Gastrocnemius medialis (tissue), 4 donors: ENCODE data around the gene SH3PXD2B. TPM values are rescaled to one million over a fixed set of nuclear protein-coding genes. Genes with fewer than 3 reads are reported as not detected.

Experiments used
- ATAC-seq, 2 donors: fragments of 150-250 bp; one replicate each; pipeline ENCODE4 v1.9.1; 2016
- DNase-seq, 2 donors: peaks; one replicate each; pipeline ENCODE4 v3.0.0-alpha.2; 2019
- H3K27ac ChIP-seq, 4 donors: fragments of 200-600 bp; sonication (generic); 1 replicate in 1 of 4; 2 replicates in 3 of 4; pipeline ENCODE4 v1.5.1; 2016 to 2018; ENCODE audit warnings: mild to moderate bottlenecking in 2 of 4, moderate library complexity in 1 of 4
- H3K27me3 ChIP-seq, 3 donors: fragments of 200-600 bp; sonication (generic) in 2 of 3; 1 replicate in 1 of 3; 2 replicates in 2 of 3; pipeline versions ENCODE4 v1.5.1 to v1.6.0; 2016 to 2019; ENCODE audit warnings: mild to moderate bottlenecking in 1 of 3, moderate library complexity in 1 of 3
- H3K36me3 ChIP-seq, 2 donors: fragments of 200-600 bp; sonication (generic) in 1 of 2; one replicate each; pipeline ENCODE4 v1.5.1; 2017 to 2018
- H3K4me1 ChIP-seq, 2 donors: fragments of 200-600 bp; sonication (generic) in 1 of 2; one replicate each; pipeline ENCODE4 v1.5.1; 2016 to 2017; ENCODE audit warnings: mild to moderate bottlenecking in 2 of 2
- H3K4me3 ChIP-seq, 4 donors: fragments of 200-600 bp; sonication (generic) in 3 of 4; 1 replicate in 1 of 4; 2 replicates in 3 of 4; pipeline ENCODE4 v1.5.1; 2016 to 2019; ENCODE audit warnings: mild to moderate bottlenecking in 2 of 4
- H3K9me3 ChIP-seq, 3 donors: fragments of 200-600 bp; sonication (generic) in 2 of 3; 1 replicate in 1 of 3; 2 replicates in 2 of 3; pipeline ENCODE4 v1.5.1; 2016 to 2019
- POLR2A ChIP-seq, 2 donors: fragments of 450-650 bp; IDR thresholded peaks; one replicate each; pipeline ENCODE4 v1.6.1; 2017; ENCODE audit warnings: antibody characterized with exemption in 2 of 2, mild to moderate bottlenecking in 2 of 2, moderate library complexity in 2 of 2
- in situ Hi-C, 4 donors: fragments of 200-750 bp; cut with MboI; loops; one replicate each; pipeline versions ENCODE4 v1.15.0 to v1.8.0; 2017; ENCODE audit warnings: low sequenced_read_pairs in 4 of 4
- intact Hi-C: fragments of 100-400 bp; cut with DNase I; formaldehyde crosslinking; loops from one replicate; pipeline ENCODE4 v1.15.1; 2023; ENCODE audit warnings: low total_unique reads
- total RNA-seq, 4 donors: library from RNA; depleted of rRNA; stranded (reverse); fragments of >200 nt; gene quantifications; one replicate each; pipeline versions ENCODE4 v1.1.0 to v1.2.3, GENCODE V29; 2016
- TF ChIP-seq, protein P1 (sequence below), 5 experiments: fragments of 450-650 bp in 3 of 5; fragments of 200-600 bp in 2 of 5; sonication (generic) in 2 of 5; IDR thresholded peaks in 4 of 5; conservative IDR thresholded peaks in 1 of 5; 1 replicate in 4 of 5; 2 replicates in 1 of 5; pipeline ENCODE4 v1.5.1; 2016 to 2019; ENCODE audit warnings: antibody characterized with exemption in 5 of 5, mild to moderate bottlenecking in 3 of 5, moderate library complexity in 3 of 5

Gene SH3PXD2B
- total RNA-seq, 4 donors from 2014 or later, result 2.7 to 10.2 (median 4.2) TPM

GRCh38 chr5:172302047-172302710, 152.1 kb downstream of the SH3PXD2B start:
- no peak for DNase-seq
- intact Hi-C loops, result no loop called here
- peaks cover 0 to 3% (median 0%) of the 10 kb centered on the region in 3 donors for H3K9me3 ChIP-seq
- ATAC-seq, result no peak
- no peak overlapping the region for H3K4me3 ChIP-seq
- H3K36me3 ChIP-seq, result no peaks in the 10 kb centered on the region
- no peaks in the 10 kb centered on the region for H3K27me3 ChIP-seq
- in situ Hi-C loops, result no loop called here
- H3K4me1 ChIP-seq, result no peaks in the 10 kb centered on the region
- TF ChIP-seq, protein P1, sequence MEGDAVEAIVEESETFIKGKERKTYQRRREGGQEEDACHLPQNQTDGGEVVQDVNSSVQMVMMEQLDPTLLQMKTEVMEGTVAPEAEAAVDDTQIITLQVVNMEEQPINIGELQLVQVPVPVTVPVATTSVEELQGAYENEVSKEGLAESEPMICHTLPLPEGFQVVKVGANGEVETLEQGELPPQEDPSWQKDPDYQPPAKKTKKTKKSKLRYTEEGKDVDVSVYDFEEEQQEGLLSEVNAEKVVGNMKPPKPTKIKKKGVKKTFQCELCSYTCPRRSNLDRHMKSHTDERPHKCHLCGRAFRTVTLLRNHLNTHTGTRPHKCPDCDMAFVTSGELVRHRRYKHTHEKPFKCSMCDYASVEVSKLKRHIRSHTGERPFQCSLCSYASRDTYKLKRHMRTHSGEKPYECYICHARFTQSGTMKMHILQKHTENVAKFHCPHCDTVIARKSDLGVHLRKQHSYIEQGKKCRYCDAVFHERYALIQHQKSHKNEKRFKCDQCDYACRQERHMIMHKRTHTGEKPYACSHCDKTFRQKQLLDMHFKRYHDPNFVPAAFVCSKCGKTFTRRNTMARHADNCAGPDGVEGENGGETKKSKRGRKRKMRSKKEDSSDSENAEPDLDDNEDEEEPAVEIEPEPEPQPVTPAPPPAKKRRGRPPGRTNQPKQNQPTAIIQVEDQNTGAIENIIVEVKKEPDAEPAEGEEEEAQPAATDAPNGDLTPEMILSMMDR (IDR thresholded peaks at IDR 0.05 in 4 of 5, conservative IDR thresholded peaks at IDR 0.05 in 1 of 5), result no peak
- no peak for TF ChIP-seq POLR2A (IDR thresholded peaks at IDR 0.05)
- no peak overlapping the region for H3K27ac ChIP-seq

DNA sequence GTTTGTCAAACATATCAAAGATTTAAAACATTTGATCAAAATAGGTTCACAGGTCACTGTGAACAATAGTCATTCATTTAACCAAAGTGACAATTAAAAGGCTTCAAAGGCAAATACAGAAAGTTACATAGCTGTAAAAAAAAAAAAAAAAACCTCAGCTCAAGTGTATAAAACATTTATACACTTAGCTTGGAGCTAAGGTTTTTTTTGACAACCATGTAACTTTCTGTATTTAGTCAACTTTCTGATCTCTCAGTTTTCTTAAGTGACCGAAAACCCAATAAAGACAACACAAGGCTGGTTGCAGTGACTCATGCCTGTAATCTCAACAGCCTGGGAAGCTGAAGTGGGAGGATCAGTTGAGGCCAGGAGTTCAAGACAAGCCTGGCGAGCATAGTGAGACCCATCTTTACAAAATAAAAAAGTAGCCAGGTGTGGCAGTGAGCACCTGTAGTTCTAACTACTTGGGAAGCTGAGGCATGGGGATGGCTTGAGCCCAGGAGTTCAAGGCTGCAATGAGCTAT, 154.3 kb downstream of the SH3PXD2B start:
- Histone ChIP-seq H3K27ac (no peak overlapping the region), H3K4me3 (no peak overlapping the region), H3K36me3 (no peaks in the 10 kb centered on the region), H3K4me1 (no peaks in the 10 kb centered on the region), H3K9me3 (peaks cover 0 to 2% (median 0%) of the 10 kb centered on the region in 3 donors), H3K27me3 (no peaks in the 10 kb centered on the region)
- TF ChIP-seq, protein P1 (IDR thresholded peaks at IDR 0.05 in 4 of 5, conservative IDR thresholded peaks at IDR 0.05 in 1 of 5), result no peak
- no peak for TF ChIP-seq POLR2A (IDR thresholded peaks at IDR 0.05)
- intact Hi-C loops (no loop called here), in situ Hi-C loops (loop anchor here in 3 of 4 donors (10.0 to 25.0 kb wide), 4 partner anchors 105 to 388 kb away; partner anchors contain the start of genes EFCAB9 (in 2 of the 3) and STK10 (in 1 of the 3))
- no peak for DNase-seq
- no peak for ATAC-seq

- no peak for DNase-seq
- Histone ChIP-seq H3K4me3 (no peak overlapping the region), H3K9me3 (no peaks in the 10 kb centered on the region), H3K27me3 (no peaks in the 10 kb centered on the region), H3K36me3 (no peaks in the 10 kb centered on the region), H3K4me1 (peaks cover 4 to 7% of the 10 kb centered on the region in 2 donors), H3K27ac (no peak overlapping the region)
- TF ChIP-seq POLR2A (IDR thresholded peaks at IDR 0.05), result no peak
- TF ChIP-seq, protein P1 (IDR thresholded peaks at IDR 0.05 in 4 of 5, conservative IDR thresholded peaks at IDR 0.05 in 1 of 5), result no peak
- intact Hi-C loops (no loop called here), in situ Hi-C loops (loop anchor here (5.0 to 25.0 kb wide), 6 partner anchors 100 to 383 kb away; partner anchors contain the start of genes EFCAB9 (in 3 of the 4) and STK10 (in 1 of the 4))
- no peak for ATAC-seq
Observed at GRCh38 chr5:172294831-172295230, 159.5 kb downstream of the SH3PXD2B start.

GRCh38 chr5:172293745-172294342, 160.5 kb downstream of the SH3PXD2B start:
- H3K27ac ChIP-seq, result no peak overlapping the region
- in situ Hi-C loops, result loop anchor here (5.0 to 25.0 kb wide), 6 partner anchors 99 to 382 kb away; partner anchors contain the start of genes EFCAB9 (in 3 of the 4) and STK10 (in 1 of the 4)
- peaks cover 4 to 7% of the 10 kb centered on the region in 2 donors for H3K4me1 ChIP-seq
- intact Hi-C loops, result loop anchor here (1.0 kb wide), 2 partner anchors 106 to 187 kb away; partner anchors contain the start of gene STK10
- H3K27me3 ChIP-seq, result no peaks in the 10 kb centered on the region
- no peak for DNase-seq
- TF ChIP-seq, protein P1 (IDR thresholded peaks at IDR 0.05 in 4 of 5, conservative IDR thresholded peaks at IDR 0.05 in 1 of 5), result peak in 1 of 5 experiments; percentile 12
- TF ChIP-seq POLR2A (IDR thresholded peaks at IDR 0.05), result no peak
- H3K36me3 ChIP-seq, result no peaks in the 10 kb centered on the region
- H3K4me3 ChIP-seq, result no peak overlapping the region
- H3K9me3 ChIP-seq, result no peaks in the 10 kb centered on the region
- ATAC-seq, result peak in 1 of 2 donors; percentile 48
